KMS-11 (cell line): Measurements from ENCODE around the gene ZNF337.

Experiments used
- H2AFZ ChIP-seq: fragments of 200-600 bp; sonication (generic); 2 replicates; pipeline ENCODE4 v1.6.1; 2016; ENCODE audit warnings: antibody characterized with exemption, mixed run types, low read depth
- H3K27ac ChIP-seq: fragments of 200-600 bp; sonication (generic); 2 replicates; pipeline ENCODE4 v1.6.1; 2016; ENCODE audit warnings: mild to moderate bottlenecking, mixed run types
- H3K27me3 ChIP-seq: fragments of 200-600 bp; sonication (generic); 2 replicates; pipeline ENCODE4 v1.6.1; 2017; ENCODE audit warnings: mild to moderate bottlenecking, low read depth, mixed run types, moderate library complexity; ENCODE audit not compliant: insufficient read depth
- H3K36me3 ChIP-seq: fragments of 200-600 bp; sonication (generic); 2 replicates; pipeline ENCODE4 v1.6.1; 2017; ENCODE audit warnings: mild to moderate bottlenecking, mixed run types; ENCODE audit not compliant: insufficient read depth
- H3K4me1 ChIP-seq: fragments of 200-600 bp; sonication (generic); 2 replicates; pipeline ENCODE4 v1.6.1; 2016; ENCODE audit warnings: mild to moderate bottlenecking, low read depth, mixed run types; ENCODE audit not compliant: poor library complexity, severe bottlenecking
- H3K4me2 ChIP-seq: fragments of 200-600 bp; sonication (generic); 2 replicates; pipeline ENCODE4 v1.7.0; 2016; ENCODE audit warnings: mild to moderate bottlenecking, mixed run types
- H3K4me3 ChIP-seq: fragments of 200-600 bp; sonication (generic); IDR thresholded peaks from 2 replicates; pipeline ENCODE4 v1.6.1; 2017; ENCODE audit warnings: low read depth, low read length, mixed read lengths; ENCODE audit not compliant: insufficient read depth
- H3K79me2 ChIP-seq: fragments of 200-600 bp; sonication (generic); 2 replicates; pipeline ENCODE4 v1.6.1; 2016; ENCODE audit warnings: low read depth, mixed run types; ENCODE audit not compliant: insufficient read depth
- H3K9ac ChIP-seq: fragments of 200-600 bp; sonication (generic); 2 replicates; pipeline ENCODE4 v1.6.1; 2016; ENCODE audit warnings: mild to moderate bottlenecking, mixed run types
- H4K20me1 ChIP-seq: fragments of 200-600 bp; sonication (generic); 2 replicates; pipeline ENCODE4 v1.6.1; 2016; ENCODE audit warnings: mild to moderate bottlenecking, mixed run types; ENCODE audit not compliant: insufficient read depth
- TF ChIP-seq, protein P1 (sequence below): fragments of 200-600 bp; sonication (generic); conservative IDR thresholded peaks from 2 replicates; pipeline ENCODE4 v1.6.1; 2017; ENCODE audit warnings: low read depth, mild to moderate bottlenecking, antibody characterized with exemption, low read length, moderate library complexity, mixed read lengths

The ZNF337 gene

GRCh38 chr20:25699914-25700313 lies 3.3 kb upstream of the ZNF337 start:
- Histone ChIP-seq H3K79me2 (no peaks in the 10 kb centered on the region), H2AFZ (no peak overlapping the region), H3K27ac (no peak overlapping the region), H3K4me1 (peaks cover 10% of the 10 kb centered on the region), H4K20me1 (no peaks in the 10 kb centered on the region), H3K4me2 (no peak overlapping the region), H3K4me3 (no peak overlapping the region), H3K36me3 (no peaks in the 10 kb centered on the region), H3K9ac (no peak overlapping the region), H3K27me3 (no peaks in the 10 kb centered on the region)
- TF ChIP-seq, protein P1, sequence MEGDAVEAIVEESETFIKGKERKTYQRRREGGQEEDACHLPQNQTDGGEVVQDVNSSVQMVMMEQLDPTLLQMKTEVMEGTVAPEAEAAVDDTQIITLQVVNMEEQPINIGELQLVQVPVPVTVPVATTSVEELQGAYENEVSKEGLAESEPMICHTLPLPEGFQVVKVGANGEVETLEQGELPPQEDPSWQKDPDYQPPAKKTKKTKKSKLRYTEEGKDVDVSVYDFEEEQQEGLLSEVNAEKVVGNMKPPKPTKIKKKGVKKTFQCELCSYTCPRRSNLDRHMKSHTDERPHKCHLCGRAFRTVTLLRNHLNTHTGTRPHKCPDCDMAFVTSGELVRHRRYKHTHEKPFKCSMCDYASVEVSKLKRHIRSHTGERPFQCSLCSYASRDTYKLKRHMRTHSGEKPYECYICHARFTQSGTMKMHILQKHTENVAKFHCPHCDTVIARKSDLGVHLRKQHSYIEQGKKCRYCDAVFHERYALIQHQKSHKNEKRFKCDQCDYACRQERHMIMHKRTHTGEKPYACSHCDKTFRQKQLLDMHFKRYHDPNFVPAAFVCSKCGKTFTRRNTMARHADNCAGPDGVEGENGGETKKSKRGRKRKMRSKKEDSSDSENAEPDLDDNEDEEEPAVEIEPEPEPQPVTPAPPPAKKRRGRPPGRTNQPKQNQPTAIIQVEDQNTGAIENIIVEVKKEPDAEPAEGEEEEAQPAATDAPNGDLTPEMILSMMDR = no peak

GRCh38 chr20:25697132-25697446 lies 436 bp upstream of the ZNF337 start:
- Histone ChIP-seq H3K36me3 (no peaks in the 10 kb centered on the region), H3K27ac (no peak overlapping the region)
- TF ChIP-seq, protein P1 = no peak

DNA sequence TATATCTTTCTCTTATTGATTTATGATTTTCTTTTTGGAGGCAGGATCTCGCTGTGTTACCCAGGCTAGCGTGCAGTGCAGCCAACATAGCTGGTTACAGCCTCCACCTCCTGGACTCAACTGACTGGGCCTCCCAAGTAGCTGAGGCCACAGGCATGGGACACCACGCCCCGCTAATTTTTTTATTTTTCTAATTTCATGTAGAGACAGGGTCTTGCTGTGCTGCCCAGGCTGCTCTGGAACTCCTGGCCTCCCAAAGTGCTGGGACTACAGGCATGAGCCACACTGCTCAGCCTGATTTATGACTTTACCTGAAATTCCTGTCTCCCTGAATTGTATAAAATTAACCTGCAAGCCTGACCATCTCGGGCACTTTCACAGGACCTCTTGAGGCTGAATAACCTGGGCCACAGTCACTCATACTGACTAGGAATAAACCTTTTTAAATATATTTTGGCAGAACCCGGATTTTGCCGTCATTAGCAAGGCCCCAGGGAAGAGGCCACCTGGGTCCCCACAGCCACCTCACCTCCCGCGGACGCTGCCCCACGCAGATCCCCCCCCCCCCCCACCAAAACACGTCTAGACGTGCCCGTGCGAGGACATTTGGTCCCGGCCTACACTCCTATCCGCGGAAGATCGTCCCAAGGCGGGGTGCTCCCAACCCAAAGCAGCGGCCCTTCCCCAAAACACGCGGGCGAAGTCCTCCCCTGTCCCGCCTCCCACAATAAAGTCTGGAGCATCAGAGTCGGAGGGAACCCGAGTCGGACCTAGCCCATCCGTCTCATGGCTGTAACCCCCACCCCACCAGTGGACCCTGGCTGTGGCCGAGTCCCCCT lies 902 bp downstream of the ZNF337 start:
- Histone ChIP-seq H3K9ac (peak overlapping the region; percentile 71), H4K20me1 (no peaks in the 10 kb centered on the region), H2AFZ (peak overlapping the region; percentile 59), H3K4me2 (peak overlapping the region; percentile 49; the same call in 1 of the 2 replicates), H3K4me1 (peaks cover 10% of the 10 kb centered on the region), H3K36me3 (no peaks in the 10 kb centered on the region), H3K79me2 (no peaks in the 10 kb centered on the region), H3K27ac (peak overlapping the region; percentile 44), H3K4me3 (no peak overlapping the region), H3K27me3 (no peaks in the 10 kb centered on the region)
- TF ChIP-seq, protein P1 = no peak

More at GRCh38 chr20:25697132-25697446, 436 bp upstream of the ZNF337 start:
- no peaks in the 10 kb centered on the region for H4K20me1 ChIP-seq
- no peak overlapping the region for H3K4me3 ChIP-seq
- H3K27me3 ChIP-seq = no peaks in the 10 kb centered on the region
- H3K79me2 ChIP-seq = no peaks in the 10 kb centered on the region
- H3K9ac ChIP-seq = peak overlapping the region; percentile 71; the same call in 1 of the 2 replicates
- H3K4me1 ChIP-seq = peaks cover 10% of the 10 kb centered on the region
- H2AFZ ChIP-seq = peak overlapping the region; percentile 59
- H3K4me2 ChIP-seq = peak overlapping the region; percentile 19; the same call in 1 of the 2 replicates

GRCh38 chr20:25692499-25692898 lies 4.2 kb downstream of the ZNF337 start:
- TF ChIP-seq, protein P1 = no peak
- H3K36me3 ChIP-seq = no peaks in the 10 kb centered on the region
- H3K4me2 ChIP-seq = no peak overlapping the region
- H3K27ac ChIP-seq = no peak overlapping the region
- no peaks in the 10 kb centered on the region for H3K27me3 ChIP-seq
- H2AFZ ChIP-seq = no peak overlapping the region
- H3K79me2 ChIP-seq = no peaks in the 10 kb centered on the region
- peaks cover 9% of the 10 kb centered on the region for H3K4me1 ChIP-seq
- H3K4me3 ChIP-seq = no peak overlapping the region
- H3K9ac ChIP-seq = no peak overlapping the region
- no peaks in the 10 kb centered on the region for H4K20me1 ChIP-seq
